Caco-2 (cell line): ENCODE results near the gene CYP2U1. TPM values are rescaled to one million over a fixed set of nuclear protein-coding genes. Genes with fewer than 3 reads are reported as not detected.

Experiments used
- BruUV-seq: library from RNA; stranded (reverse); fragments of 400-500 nt; replicated peaks from 2 replicates; lab custom pipeline; 2021; lab: Mats Ljungman, UMichigan
- CTCF ChIA-PET: fragments of 300-600 bp; sonication (Branson Sonifier 250); formaldehyde crosslinking; loops from one replicate; lab custom pipeline; 2022; ENCODE audit warnings: antibody characterized with exemption; lab: Charles Lee
- POLR2A ChIA-PET: fragments of 300-600 bp; sonication (Branson Sonifier 250); formaldehyde crosslinking; loops from one replicate; lab custom pipeline; 2022; ENCODE audit warnings: antibody characterized with exemption; lab: Charles Lee
- DNase-seq, 2 experiments: peaks; one replicate each; pipeline versions ENCODE4 v3.0.0 to v3.0.0-alpha.2; 2020 to 2022
- H3K27me3 ChIP-seq: replicated peaks from 2 replicates; pipeline ENCODE4 v1.6.0; 2011; ENCODE audit warnings: low read length; ENCODE audit not compliant: control insufficient read depth, insufficient read depth
- H3K36me3 ChIP-seq: 2 replicates; pipeline ENCODE4 v1.5.1; 2011; ENCODE audit warnings: low read length; ENCODE audit not compliant: control insufficient read depth, insufficient read depth
- H3K4me1 ChIP-seq: fragments of 250-450 bp; sonication (Bioruptor Pico); 2 replicates; pipeline ENCODE4 v1.5.1; 2020; ENCODE audit warnings: mild to moderate bottlenecking
- H3K4me3 ChIP-seq: 2 replicates; pipeline ENCODE4 v1.5.1; 2011; ENCODE audit warnings: low read depth, mild to moderate bottlenecking, control low read depth, low read length
- H3K9me3 ChIP-seq: fragments of 250-450 bp; sonication (Bioruptor Pico); 2 replicates; pipeline ENCODE4 v1.5.1; 2020; ENCODE audit warnings: mild to moderate bottlenecking, moderate library complexity
- H3K27ac Mint-ChIP-seq: one replicate; pipeline ENCODE4 v1.8.0; 2022; ENCODE audit warnings: mixed read lengths; ENCODE audit not compliant: unreplicated experiment
- H3K27me3 Mint-ChIP-seq: one replicate; pipeline ENCODE4 v1.8.0; 2022; ENCODE audit warnings: mixed read lengths; ENCODE audit not compliant: insufficient read depth, unreplicated experiment
- H3K36me3 Mint-ChIP-seq: one replicate; pipeline ENCODE4 v1.8.0; 2022; ENCODE audit warnings: mild to moderate bottlenecking, mixed read lengths; ENCODE audit not compliant: insufficient read depth, unreplicated experiment
- H3K4me1 Mint-ChIP-seq: one replicate; pipeline ENCODE4 v1.8.0; 2022; ENCODE audit warnings: low read depth, mixed read lengths; ENCODE audit not compliant: unreplicated experiment
- H3K4me3 Mint-ChIP-seq: one replicate; pipeline ENCODE4 v1.8.0; 2022; ENCODE audit warnings: mild to moderate bottlenecking, moderate library complexity, mixed read lengths; ENCODE audit not compliant: unreplicated experiment
- H3K9me3 Mint-ChIP-seq: one replicate; pipeline ENCODE4 v1.8.0; 2022; ENCODE audit warnings: mixed read lengths; ENCODE audit not compliant: unreplicated experiment
- intact Hi-C: fragments of 100-400 bp; cut with micrococcal nuclease; formaldehyde crosslinking; loops from one replicate; pipeline ENCODE4 v1.10.0; 2022; ENCODE audit not compliant: unreplicated experiment
- total RNA-seq: library from RNA; stranded (reverse); gene quantifications from 2 replicates; pipeline ENCODE4 v1.2.3, GENCODE V29; 2022
- TF ChIP-seq, protein P1 (sequence below), 2 experiments: fragments of 200-600 bp in 1 of 2; IDR thresholded peaks; 1 replicate in 1 of 2; 2 replicates in 1 of 2; pipeline versions ENCODE4 v1.5.1 to v1.8.0; 2011 to 2022; ENCODE audit warnings: antibody characterized with exemption in 1 of 2, control low read depth in 1 of 2, inconsistent platforms in 1 of 2, low read depth in 1 of 2, low read length in 1 of 2, mild to moderate bottlenecking in 1 of 2, moderate library complexity in 1 of 2; ENCODE audit not compliant: insufficient read depth in 1 of 2, severe bottlenecking in 1 of 2, unreplicated experiment in 1 of 2

Gene CYP2U1
- total RNA-seq, 1 experiment from 2014 or later: 1.7 TPM

DNA sequence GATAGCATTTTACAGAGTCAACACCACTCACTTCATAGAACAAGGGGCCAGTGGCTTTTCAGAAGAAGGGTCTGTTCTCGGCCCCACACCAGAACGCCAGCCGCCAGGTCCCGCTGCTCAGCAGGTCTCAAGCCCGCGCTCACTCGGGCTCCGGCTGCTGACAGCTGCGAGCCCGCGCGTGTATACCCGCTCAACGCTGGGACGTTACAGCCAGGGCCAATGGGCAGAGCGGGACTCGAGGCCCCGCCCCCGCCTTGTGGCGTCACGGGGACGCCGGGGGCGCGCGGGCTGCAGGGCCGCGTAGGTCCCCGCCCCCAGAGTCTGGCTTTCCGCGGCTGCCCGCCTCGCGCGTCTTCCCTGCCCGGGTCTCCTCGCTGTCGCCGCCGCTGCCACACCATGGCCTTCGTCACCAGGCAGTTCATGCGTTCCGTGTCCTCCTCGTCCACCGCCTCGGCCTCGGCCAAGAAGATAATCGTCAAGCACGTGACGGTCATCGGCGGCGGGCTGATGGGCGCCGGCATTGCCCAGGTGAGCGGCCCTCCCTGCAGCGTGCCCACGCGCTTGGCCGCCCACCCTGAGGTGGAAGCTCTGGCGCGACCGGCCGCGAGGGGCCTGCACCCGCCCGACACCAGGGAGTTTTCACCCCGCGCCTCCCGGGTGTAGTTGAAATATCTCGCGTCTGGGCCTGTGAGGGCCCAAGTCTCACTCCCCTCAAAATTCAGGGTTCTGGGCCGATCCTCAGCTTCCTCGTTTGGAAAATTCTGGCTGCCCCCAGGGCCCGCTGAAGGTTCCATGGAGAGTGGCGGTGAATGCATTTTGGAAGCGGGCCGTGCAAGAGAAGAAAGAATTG lies 58.4 kb downstream of the CYP2U1 start, which contains the start of gene HADH:
Gene HADH (plus strand): TSS at position 353 of the 850 bp plus-strand sequence. CDS start 44 bp downstream, at position 397.
- Histone ChIP-seq H3K27me3 (no peaks in the 10 kb centered on the region), H3K36me3 (no peaks in the 10 kb centered on the region), H3K9me3 (no peaks in the 10 kb centered on the region), H3K4me3 (peak within 1 kb of the TSS; percentile 95), H3K4me1 (no peaks in the 10 kb centered on the region)
- Mint-ChIP-seq H3K4me3 (peak within 1 kb of the TSS; percentile 90), H3K27ac (peak within 1 kb of the TSS; percentile 79), H3K4me1 (peaks cover 13% of the 10 kb centered on the region), H3K36me3 (no peaks in the 10 kb centered on the region), H3K27me3 (no peaks in the 10 kb centered on the region), H3K9me3 (no peaks in the 10 kb centered on the region)
- TSS peak; percentile 36 for BruUV-seq
- ChIA-PET CTCF (no interaction called here), POLR2A (interaction anchor here (0.6 to 1.6 kb wide), 2 partner anchors 69 to 270 kb away, joined by 5 read pairs; partner anchors contain the start of gene PAPSS1)
- TF ChIP-seq, protein P1, sequence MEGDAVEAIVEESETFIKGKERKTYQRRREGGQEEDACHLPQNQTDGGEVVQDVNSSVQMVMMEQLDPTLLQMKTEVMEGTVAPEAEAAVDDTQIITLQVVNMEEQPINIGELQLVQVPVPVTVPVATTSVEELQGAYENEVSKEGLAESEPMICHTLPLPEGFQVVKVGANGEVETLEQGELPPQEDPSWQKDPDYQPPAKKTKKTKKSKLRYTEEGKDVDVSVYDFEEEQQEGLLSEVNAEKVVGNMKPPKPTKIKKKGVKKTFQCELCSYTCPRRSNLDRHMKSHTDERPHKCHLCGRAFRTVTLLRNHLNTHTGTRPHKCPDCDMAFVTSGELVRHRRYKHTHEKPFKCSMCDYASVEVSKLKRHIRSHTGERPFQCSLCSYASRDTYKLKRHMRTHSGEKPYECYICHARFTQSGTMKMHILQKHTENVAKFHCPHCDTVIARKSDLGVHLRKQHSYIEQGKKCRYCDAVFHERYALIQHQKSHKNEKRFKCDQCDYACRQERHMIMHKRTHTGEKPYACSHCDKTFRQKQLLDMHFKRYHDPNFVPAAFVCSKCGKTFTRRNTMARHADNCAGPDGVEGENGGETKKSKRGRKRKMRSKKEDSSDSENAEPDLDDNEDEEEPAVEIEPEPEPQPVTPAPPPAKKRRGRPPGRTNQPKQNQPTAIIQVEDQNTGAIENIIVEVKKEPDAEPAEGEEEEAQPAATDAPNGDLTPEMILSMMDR (IDR thresholded peaks at IDR 0.05; ENCODE audit: insufficient read depth in 1 of 2, low read depth in 1 of 2, low read length in 1 of 2, severe bottlenecking in 1 of 2, unreplicated experiment in 1 of 2): no peak
- peak; percentile 89 to 94 for DNase-seq
- intact Hi-C loops: loop anchor here (5.0 kb wide), 1 partner anchor 57 kb away; the partner anchor contains the start of gene CYP2U1

DNA sequence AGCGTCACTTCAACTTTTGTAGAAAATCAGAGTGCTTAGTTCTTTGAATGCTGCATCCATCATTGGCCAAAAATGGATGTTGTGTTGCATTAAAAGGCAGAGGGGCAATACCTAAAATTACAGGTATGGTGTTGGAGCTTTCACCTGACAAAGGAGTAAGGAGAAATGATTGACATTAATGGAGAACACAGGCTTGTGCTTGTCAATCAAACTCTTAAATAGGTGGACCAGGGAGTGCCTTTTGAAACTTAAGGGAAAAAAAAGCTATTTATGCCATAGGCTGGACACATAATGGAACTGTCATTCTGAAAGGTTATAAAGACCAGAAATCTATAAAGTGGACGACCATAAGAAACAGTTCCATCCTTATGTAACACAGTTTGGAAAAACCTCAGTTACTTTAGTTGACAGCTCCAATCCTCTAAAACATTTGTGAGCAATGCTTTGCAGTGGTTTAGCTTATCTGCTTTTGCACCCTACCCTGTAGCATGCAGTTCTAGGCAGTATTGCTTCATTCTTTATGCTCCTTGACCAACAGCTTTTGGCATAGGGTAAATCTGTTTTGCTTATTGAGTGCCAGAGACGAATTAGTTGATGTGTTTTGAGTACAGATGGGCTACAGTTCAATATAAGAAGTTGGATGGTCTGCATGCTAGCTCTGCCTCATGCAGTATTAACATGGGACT lies 60.7 kb downstream of the CYP2U1 start:
- Mint-ChIP-seq H3K4me3 (no peak overlapping the region), H3K4me1 (peaks cover 13% of the 10 kb centered on the region), H3K36me3 (no peaks in the 10 kb centered on the region), H3K27me3 (no peaks in the 10 kb centered on the region), H3K27ac (no peak overlapping the region), H3K9me3 (no peaks in the 10 kb centered on the region)
- Histone ChIP-seq H3K4me1 (no peaks in the 10 kb centered on the region), H3K4me3 (no peak overlapping the region), H3K9me3 (no peaks in the 10 kb centered on the region), H3K36me3 (no peaks in the 10 kb centered on the region), H3K27me3 (no peaks in the 10 kb centered on the region)
- no peak for DNase-seq
- TF ChIP-seq, protein P1 (IDR thresholded peaks at IDR 0.05; ENCODE audit: insufficient read depth in 1 of 2, low read depth in 1 of 2, low read length in 1 of 2, severe bottlenecking in 1 of 2, unreplicated experiment in 1 of 2): no peak
- intact Hi-C loops: no loop called here
- no TSS peak for BruUV-seq
- CTCF ChIA-PET: no interaction called here
- POLR2A ChIA-PET: interaction anchor here (0.6 kb wide), 1 partner anchor 259 kb away, joined by 3 read pairs; no protein-coding TSS in a partner anchor

DNA sequence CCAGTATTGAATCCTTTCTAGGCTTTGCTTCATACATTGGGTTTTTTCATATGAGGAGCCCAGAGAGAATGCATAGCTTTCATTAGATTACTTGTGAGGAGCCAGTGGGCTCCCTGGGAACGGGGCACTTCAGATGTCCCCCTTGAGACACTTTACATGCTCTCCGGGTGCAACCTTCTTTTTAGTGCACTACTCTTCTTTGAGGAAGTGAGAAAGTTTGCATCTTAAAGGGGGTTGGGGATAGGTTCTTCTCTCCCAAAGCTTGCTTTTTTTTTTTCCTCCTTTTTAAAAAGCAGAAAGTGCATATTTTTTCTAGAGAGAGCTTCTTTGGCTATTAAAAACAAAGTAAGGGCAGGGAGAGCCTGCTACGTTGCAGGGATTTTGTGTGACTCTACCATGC lies 62.6 kb downstream of the CYP2U1 start:
- Mint-ChIP-seq H3K36me3 (no peaks in the 10 kb centered on the region), H3K27ac (no peak overlapping the region), H3K4me3 (no peak overlapping the region), H3K27me3 (no peaks in the 10 kb centered on the region), H3K4me1 (peaks cover 7% of the 10 kb centered on the region), H3K9me3 (no peaks in the 10 kb centered on the region)
- Histone ChIP-seq H3K27me3 (no peaks in the 10 kb centered on the region), H3K4me1 (no peaks in the 10 kb centered on the region), H3K9me3 (no peaks in the 10 kb centered on the region), H3K36me3 (no peaks in the 10 kb centered on the region), H3K4me3 (no peak overlapping the region)
- TF ChIP-seq, protein P1 (IDR thresholded peaks at IDR 0.05; ENCODE audit: insufficient read depth in 1 of 2, low read depth in 1 of 2, low read length in 1 of 2, severe bottlenecking in 1 of 2, unreplicated experiment in 1 of 2): no peak
- CTCF ChIA-PET: no interaction called here
- BruUV-seq: no TSS peak
- intact Hi-C loops: no loop called here
- DNase-seq: no peak
- POLR2A ChIA-PET: no interaction called here
